HG03025 (cell line): Measurements from ENCODE around the gene AGAP1.

Experiments used
- ATAC-seq: cut with Tn5 transposase; IDR thresholded peaks from one replicate; pipeline ENCODE4 v1.9.1; 2021; ENCODE audit warnings: mild to moderate bottlenecking, moderate library complexity; ENCODE audit not compliant: unreplicated experiment, low FRiP score

Gene AGAP1

DNA sequence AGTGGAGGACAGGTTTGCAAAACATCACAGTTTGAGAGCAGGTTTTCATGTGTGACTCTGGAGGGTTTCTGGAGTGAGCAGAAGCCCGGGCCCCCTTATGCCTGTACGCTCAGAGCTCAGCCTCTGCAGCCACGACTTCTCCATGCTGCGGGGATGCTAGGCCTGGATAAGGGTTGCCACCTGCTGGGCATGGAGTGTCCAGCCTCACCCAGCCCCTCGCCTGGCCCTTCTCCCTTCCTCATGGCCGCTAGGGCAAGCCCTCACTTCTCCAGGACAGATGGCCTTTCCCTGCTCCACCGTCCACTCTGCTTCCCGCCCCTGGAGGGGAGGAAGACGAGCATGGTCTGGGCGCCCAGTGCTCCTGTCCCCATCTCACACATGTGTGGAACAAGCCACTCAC lies 355.6 kb downstream of the AGAP1 start:
- no peak for ATAC-seq

DNA sequence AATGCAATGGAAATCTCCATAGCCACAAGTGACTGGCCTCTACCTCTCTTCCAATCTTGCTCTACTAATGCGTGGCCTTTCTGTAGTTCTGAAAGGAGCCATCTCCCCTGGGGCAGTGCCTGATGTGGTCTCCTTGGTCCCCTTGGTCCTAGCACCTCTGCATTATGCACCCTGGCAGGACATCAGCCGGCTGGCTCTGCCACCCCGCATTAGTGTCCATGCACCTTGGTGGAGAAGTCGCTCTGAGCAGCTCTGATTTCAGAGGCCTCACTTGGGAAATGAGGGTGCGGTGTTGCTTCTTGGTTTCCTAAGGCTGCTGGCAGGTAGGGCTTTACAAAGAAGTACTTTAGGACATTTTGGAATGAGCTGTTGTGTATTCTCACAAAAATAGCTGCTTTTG lies 356.4 kb downstream of the AGAP1 start:
- ATAC-seq, result no peak

DNA sequence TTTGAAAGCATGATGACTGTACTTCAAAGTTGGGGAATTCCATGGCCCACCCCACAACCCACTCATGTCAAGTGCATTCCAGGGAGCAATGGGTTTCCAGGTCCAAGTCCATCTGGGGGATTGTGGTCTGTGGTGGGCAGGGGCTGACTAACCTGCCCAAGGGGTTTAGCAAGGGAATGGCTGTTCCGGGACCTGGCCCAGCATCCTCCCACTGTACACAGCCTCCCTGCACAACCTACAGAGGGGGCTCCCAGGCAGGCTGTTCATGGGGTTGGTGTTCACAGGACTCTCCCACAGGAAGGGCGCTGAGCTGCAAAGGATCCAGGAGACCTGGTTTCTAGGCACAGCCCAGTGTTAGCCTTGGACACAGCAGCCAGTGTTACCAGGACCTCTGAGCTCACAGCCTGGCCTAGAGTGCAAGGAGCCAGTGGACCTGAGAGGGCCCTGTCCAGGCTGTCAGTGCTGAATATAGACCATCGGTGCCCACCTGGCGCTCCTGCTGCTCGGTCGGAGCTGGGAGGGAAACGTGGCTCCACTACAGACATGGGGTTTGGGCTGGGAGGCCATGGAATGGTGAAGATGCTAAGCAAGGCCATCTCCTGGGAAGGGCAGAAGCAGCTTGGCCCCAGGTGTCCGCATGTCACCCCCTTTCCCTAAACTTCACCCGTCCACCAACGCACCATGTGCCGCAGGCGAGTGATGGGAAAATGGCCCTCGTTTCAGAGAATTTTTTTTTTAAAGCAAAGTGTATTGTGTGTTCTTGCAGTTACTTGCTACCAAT lies 357.1 kb downstream of the AGAP1 start:
- ATAC-seq, result no peak

DNA sequence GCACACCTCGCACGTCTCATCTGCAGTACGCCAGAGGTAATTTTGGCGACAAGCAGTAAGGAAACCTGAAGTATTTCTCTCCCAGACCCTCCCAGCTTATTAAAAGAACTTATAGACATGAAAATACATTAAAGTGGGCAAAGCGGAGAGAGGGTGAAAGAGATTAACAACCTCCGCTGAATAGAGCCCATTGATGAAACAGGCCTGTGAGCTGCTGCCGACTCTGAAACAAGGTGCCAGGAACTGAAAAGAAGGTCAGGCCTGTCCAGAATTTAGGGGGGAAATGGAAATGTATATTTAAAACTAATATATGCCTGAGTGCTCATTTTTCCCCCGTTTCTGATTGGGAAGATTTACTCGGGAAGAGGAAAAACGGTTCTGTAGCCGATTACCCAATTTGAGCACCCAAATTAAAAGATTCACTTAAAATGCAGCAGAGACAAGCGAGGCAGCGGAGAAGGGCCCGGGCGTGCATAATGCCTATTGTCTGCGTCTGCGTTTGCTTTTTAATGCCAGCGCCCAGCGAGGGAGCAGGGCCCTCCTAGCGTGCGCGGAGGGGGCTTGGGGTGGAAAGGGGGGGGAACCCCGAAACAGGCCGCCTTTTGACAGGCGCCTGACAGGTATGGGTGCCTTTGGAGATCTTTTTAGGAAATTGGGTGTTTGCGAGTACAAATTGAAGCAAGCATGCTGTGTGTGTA lies 358.1 kb downstream of the AGAP1 start:
- no peak for ATAC-seq

DNA sequence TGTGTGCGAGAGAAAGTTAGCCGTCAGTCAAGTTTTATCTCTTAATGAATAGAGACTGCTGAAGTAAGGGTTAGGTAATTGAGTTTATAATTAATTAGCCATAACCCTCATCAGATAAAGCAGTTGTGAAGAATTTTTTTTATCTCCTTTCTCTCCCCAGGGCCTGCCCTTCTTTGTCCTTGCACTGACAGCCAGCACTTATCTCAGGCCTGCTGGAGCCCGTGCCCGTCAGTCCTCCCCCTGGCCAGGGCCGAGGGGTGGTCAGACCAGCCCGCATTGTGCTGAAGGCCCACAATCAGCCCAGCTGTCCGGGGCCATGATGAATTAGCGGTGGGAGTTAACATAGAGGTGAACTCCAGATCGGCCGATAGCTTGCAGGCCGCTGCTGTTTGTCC lies 358.7 kb downstream of the AGAP1 start:
- ATAC-seq, result no peak

DNA sequence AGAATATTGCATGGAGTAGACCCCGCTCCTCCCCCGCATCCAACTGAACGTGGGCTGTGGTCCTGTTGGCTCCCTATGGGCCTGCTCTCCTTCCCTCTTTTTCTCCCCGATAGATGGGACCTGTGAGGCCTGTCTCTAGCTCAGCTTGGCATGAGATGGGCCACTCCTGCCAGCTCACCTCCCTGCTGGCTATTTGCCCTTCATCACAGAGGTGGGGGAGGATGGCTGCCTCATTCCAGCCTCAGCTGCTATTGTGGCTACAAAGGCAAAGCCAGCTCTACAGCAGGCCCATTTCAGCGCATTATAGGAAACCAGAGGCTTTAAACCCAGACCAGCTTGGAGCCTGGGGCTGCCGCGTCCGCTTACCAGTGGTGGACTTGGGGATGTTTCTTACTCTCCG lies 360.4 kb downstream of the AGAP1 start:
- no peak for ATAC-seq

DNA sequence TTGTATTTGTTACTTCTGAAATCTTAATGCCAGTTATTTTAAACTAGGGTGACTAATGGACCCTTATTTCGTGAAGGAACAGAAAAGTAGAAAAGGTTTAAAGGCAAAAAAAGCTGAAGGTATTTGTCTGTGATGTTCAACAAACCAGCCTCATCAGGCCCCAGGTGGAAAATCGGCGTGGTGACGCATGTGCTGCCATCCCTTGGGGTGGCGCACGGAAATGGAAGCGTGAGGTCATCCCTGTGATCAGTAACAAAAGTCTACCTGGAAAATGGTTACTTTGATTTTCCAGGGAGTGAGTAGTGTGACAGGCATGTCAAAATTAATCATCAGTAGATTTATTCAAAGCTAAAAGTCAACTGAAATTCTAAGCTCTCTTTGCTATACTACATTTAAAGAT lies 361.2 kb downstream of the AGAP1 start:
- no peak for ATAC-seq

DNA sequence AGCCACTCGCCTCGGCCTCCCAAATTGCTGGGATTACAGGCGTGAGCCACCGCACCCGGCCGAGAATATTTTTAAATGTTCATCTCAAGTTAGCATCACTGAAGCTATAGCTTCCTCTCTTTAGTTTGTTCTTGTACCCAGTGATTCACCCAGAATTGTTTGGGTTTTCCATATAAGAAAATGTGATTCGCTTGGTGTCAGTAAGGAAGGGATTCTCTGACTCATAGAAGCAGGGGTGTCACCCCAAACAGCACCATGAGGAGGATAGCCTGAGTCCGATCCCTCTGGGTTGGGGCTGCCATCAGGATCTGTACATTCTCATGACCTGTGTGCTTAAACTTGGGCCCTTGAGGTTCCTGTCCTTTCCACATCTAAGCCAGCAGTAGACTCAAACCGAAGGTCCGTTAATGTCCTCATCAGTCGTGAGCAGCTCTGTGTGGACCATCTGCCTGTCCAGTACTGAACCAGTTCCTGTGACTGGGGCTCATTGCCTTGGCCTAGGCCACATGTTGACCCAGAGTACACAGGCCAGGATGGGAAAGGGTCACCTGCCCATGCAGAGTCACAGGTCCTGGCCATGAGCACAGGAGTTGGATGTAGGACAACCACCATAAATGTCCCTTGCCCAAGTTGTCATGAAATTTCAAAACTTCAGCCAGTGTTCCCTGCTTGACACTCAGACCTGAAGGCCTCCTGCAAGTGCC lies 362.5 kb downstream of the AGAP1 start:
- no peak for ATAC-seq

DNA sequence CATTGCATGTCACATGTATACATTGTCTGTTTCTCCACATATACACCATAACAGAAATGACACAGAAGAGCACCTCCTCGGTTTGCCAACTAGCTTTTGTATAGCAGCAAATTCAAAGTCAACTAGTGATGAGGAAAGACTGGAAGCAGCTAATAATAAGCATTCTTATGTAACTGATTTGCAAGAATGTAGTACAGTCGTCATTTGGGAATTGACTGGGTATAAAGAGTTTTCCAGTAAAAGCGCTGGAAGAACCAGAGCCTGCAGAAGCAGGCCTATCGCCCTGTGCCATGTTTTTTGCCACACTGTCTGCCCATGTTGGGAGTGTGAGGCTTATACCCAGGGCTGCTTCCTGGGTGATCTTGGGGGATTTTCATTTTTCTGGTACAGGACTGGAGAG lies 363.8 kb downstream of the AGAP1 start:
- ATAC-seq, result no peak

DNA sequence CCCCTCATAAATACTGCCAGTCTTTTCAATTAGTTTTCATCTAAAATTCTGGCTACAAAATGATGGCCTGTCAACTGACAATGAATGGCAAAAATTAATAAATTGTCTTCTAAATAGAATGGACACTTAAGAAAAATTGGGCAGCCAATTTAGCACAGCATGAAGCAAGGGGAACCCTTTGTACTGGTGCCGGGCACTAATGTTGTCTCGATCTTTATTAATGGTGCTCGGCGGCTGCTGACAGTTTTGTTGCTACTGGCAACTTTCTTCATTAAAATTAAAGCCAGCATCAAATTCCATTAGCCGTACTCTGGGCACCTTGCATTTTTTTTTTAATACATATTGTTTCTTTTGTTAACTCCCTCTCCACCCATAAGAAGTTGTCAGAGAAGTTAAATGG lies 365.0 kb downstream of the AGAP1 start:
- no peak for ATAC-seq

DNA sequence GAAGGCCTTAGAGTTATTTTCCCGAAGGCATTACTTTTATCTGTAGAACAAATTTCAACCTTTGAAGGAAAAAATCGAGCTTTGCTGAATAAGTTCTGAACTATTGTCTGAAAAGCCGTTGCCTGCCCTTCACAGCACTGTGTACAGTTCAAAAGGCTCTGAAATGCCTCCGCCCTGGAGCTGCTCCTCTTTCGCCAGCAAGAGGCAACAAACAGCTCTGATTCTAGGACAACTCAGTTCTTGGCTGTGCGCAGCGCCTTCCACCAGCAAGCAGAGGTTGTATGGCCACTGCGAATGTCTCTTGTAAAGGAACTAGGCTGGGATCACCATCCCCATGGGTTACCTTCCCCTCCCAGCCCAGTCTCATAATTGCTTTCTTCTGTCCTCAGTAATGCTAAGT lies 365.8 kb downstream of the AGAP1 start:
- ATAC-seq, result no peak

DNA sequence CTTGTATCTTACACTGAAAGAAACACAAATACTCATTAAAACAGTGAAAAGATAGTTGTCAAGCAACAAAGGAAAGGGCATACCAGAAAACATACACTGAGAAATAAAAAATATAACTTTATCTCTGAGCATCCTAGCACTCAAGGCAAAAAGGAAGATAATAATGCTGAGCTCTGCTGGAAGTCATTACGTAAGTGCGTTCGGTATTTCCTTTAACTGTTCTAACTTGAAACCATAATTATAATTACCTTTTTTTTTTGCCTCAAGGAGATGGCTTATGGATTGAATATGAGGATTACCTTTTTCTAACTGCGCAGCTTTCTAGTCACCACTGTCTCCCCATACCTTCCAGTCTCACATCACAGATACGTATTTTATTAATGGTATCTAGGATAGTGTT lies 366.3 kb downstream of the AGAP1 start:
- no peak for ATAC-seq

DNA sequence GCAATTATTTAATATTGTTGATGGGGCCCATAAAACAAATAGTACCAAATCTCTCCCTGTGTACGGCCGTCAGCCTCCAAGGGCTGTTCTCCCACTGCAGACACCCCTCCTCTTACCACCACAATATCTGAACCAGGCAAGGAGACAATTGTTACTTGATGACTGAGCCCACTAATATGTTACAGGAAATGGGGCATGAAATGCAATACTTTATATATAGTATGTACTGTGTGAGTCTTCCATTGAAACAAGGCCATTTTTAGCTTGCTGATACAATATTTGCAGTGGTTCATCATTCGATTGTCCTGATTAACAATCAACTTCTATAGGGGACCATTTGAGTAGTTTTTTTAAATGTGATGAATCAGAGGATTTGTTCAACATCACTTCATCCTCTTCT lies 367.0 kb downstream of the AGAP1 start:
- ATAC-seq, result no peak

DNA sequence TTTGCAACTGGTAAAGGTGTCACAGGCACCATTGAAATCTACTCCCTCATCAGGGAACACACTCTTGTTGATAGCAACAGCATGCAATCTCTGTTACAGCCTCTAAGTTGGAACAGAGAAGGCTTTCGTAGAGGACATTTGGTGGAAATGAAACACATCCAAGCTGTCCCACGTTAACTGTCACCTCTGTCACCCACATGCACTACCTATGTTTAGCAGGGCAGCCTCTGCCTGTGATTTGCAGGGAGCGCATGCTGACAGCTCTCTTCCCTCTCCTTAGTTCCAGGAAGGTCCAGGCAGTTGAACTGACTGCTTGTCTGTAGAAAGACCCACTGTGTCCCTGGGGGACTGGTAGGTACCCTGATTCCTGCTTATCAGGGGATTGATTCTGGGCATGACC lies 367.5 kb downstream of the AGAP1 start:
- ATAC-seq, result no peak

DNA sequence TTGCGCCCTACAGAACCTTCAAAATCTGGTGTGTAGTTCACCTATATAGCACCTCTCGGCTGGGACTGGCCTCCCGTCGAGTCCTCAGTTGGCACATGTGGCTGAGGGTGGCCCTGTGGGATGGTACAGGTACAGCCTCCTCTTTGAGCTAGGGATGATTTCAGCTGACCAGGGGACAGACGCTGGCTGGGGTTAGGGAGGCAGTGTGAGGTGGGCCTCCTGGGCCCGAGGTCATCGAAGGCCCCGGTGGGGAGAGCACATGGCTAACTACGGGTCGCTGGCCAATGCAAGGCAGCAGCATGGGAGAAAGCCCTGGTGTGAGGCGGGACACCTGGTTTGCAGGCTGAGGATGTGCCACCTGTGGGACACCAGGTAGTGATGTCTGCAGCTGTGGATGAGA lies 369.6 kb downstream of the AGAP1 start:
- ATAC-seq, result no peak

DNA sequence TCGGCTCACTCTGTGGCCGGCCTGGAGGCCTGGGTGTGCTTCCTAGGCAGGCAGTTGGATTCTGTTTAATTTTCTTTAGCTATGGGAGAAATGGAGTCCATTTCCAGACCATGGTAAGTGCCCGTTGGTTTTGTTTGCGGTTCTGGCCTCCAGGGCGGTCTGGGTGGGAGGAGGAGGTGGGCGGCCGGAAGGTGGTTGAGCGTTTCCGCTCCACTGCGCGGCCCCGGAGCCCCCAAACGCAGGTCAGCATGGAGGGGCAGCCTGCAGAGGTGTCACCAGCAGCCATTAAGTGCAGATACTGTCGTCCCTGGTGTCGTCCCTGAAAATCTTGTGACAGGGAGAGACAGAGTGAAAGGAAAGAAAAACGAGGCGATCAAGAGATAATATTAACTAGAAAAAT lies 370.5 kb downstream of the AGAP1 start:
- ATAC-seq, result no peak

DNA sequence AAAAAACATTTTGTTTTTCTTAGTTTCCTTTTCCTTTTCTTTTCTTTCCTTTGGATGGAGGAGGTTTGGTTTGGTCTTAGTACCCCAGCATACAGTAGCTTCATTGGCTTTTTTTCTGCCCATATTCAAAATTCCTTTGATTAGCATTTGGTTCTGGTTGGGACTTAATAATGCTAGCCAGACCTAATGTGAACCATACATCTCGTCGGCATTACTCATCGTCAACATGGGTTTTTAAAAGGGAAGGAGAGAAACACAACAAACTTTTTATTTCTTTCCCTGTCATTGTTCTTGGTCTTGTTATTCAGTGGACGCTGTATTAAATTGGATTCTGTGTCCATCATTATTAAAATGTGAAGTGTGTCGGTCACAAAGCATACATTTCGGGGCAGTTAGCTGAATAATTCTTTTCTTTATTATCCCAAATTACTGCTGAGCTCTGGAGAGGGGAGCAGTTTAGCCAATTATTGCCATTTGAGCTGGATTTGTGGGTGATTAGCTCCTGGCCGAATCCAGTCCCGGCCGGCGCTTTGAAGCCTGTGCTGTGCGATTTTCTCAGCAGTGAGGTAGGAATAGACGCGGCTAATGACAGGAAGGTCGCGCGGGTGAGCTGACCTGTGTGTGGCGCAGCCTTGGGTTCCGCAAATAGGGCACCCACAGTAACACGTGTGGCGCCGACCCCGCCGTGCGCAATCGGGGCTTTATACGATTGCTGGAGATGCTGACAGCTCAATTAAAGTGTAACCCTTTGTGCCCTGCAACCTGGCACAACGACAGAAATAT lies 371.1 kb downstream of the AGAP1 start:
- no peak for ATAC-seq

DNA sequence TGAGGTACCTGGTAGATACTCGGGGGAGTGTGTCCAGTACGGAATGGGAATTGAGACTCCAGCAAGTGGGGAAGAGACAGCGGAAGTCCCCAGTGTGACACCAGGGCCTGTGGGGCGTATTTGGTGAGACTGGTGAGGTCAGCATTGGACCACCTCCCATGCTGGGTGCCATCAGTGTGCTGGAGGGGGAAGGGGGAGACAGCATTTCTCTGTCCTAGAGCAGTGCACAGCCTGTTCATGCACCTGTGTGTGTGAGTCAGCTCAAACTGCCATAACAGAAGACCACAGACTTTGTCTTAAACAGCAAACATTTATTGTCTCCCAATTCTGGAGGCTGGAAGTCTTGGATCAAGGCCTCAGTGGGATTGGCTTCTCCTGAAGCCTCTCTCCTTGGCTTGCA lies 372.5 kb downstream of the AGAP1 start:
- no peak for ATAC-seq

DNA sequence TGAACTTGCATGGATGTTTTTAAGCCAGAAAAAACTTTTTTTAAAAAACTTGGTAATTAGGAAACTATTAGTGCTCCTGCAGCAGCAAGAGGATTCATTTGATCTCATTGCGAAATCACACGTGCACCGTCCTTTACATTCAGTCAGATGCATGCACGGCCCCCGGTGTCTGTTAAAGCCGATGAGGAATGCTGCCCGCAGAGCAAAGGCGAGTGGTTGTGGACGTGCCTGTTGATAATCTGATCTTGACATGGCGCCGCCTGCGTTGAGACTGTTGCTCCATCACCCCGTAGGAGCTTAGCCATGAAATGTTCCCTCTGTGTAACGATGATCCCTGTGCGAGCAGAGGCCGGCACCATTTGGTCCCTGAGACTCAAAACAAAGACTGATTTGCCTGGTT lies 374.4 kb downstream of the AGAP1 start:
- no peak for ATAC-seq

DNA sequence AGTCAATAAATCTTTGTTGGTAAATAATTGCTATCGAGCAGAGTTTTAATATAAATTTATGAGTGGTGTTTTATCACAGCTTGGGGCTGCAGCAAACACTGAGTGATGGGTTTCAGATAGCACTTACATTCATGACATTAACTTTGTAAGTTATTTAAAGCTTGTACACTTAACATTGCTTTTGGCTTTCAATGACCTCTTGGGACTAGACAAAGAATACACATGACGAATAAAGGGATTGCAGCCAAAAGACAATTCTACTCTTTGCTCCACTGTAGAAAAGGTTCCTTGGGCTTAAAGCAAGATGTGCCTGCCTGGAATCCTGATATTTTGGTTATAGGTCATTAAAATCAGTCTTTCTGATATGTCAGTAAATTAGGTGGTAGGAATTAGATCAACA lies 374.8 kb downstream of the AGAP1 start:
- no peak for ATAC-seq

DNA sequence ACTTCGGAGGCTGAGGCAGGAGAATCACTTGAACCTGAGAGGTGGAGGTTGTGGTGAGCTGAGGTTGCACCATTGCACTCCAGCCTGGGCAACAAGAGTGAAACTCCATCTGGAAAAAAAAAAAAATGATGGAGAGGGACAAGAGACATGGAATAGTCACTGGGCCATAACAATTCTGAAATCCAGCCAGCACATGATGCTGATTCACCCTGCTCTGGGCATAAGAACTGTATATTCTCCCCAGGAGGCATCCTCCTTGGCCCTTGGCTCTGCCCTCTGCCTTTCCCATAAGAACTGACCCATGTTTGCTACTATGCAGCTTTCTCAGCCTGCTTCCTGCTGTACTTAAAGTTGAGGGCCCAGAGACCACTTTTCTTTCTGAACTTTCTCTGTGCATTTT lies 376.7 kb downstream of the AGAP1 start:
- no peak for ATAC-seq
